Measurements from ENCODE around the gene UCK1. TPM values are rescaled to one million over a fixed set of nuclear protein-coding genes. Genes with fewer than 3 reads are reported as not detected.

The UCK1 gene
- total RNA-seq, 3 donors from 2014 or later: 25.2 to 43.4 (median 27.4) TPM

DNA sequence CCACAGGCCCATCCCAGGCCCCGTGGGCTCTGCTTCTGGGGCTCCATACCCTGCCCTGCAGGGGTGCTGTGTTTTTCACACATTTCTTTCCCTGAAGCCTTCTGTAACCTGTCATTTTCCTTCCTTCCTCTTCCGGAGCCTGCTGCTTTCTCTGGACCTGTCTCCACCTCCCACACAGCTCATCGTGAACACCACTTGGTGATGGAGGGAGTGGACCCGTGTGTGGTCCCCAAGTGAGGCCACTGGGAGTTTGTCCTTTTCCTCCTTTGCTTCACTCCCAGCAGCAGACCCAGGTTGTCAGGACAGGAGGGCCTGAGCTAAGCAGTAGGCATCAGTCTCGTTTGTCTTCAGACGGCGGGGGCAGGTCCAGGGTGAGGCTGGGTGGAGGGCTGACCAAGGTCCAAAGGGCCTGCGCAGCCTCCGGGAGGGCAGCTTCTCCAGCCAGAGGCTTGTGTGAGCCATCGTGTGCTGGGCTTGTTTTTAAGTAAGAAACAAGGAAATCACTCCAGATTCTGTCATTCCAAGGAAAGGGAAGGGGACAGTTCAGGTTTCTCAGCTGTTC lies 34.1 kb downstream of the UCK1 start:
- H3K4me3 ChIP-seq: no peak overlapping the region
- peaks cover 16% of the 10 kb centered on the region for H3K36me3 ChIP-seq (ENCODE audit: low read depth)
- intact Hi-C loops (cut with DNase I, micrococcal nuclease): no loop called here
- TF ChIP-seq, protein P1, sequence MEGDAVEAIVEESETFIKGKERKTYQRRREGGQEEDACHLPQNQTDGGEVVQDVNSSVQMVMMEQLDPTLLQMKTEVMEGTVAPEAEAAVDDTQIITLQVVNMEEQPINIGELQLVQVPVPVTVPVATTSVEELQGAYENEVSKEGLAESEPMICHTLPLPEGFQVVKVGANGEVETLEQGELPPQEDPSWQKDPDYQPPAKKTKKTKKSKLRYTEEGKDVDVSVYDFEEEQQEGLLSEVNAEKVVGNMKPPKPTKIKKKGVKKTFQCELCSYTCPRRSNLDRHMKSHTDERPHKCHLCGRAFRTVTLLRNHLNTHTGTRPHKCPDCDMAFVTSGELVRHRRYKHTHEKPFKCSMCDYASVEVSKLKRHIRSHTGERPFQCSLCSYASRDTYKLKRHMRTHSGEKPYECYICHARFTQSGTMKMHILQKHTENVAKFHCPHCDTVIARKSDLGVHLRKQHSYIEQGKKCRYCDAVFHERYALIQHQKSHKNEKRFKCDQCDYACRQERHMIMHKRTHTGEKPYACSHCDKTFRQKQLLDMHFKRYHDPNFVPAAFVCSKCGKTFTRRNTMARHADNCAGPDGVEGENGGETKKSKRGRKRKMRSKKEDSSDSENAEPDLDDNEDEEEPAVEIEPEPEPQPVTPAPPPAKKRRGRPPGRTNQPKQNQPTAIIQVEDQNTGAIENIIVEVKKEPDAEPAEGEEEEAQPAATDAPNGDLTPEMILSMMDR (IDR thresholded peaks at IDR 0.05): no peak
- H3K9me3 ChIP-seq: no peaks in the 10 kb centered on the region
- H3K4me1 ChIP-seq (ENCODE audit: low read depth): peaks cover 7% of the 10 kb centered on the region
- DNase-seq (peak in 1 of 3 donors; percentile 47), ATAC-seq (peak; percentile 53)

DNA sequence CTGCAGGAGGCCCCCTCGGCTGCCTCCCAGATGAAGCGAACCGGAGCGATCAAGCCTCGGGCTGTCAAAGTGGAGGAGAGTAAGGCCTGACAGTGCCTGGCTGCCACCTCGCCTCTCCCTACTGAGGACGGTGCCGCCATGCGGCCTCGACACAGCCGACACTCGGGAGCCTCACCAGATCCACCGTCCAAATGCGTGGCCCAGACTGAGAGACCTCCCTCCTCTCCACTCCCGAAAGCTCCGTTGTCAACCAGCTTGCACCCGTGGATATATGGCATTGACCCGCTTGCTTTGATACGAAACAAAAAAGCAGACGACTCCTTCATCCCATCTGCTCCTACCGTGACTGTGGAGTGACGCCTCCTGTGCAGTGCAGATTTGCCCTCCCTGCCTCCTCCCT lies 35.3 kb downstream of the UCK1 start:
- intact Hi-C loops (cut with DNase I, micrococcal nuclease): no loop called here
- Histone ChIP-seq H3K4me3 (no peak overlapping the region), H3K36me3 (ENCODE audit: low read depth) (peaks cover 24% of the 10 kb centered on the region), H3K9me3 (no peaks in the 10 kb centered on the region), H3K4me1 (ENCODE audit: low read depth) (no peaks in the 10 kb centered on the region)
- TF ChIP-seq, protein P1 (IDR thresholded peaks at IDR 0.05): no peak
- DNase-seq: no peak
- no peak for ATAC-seq

DNA sequence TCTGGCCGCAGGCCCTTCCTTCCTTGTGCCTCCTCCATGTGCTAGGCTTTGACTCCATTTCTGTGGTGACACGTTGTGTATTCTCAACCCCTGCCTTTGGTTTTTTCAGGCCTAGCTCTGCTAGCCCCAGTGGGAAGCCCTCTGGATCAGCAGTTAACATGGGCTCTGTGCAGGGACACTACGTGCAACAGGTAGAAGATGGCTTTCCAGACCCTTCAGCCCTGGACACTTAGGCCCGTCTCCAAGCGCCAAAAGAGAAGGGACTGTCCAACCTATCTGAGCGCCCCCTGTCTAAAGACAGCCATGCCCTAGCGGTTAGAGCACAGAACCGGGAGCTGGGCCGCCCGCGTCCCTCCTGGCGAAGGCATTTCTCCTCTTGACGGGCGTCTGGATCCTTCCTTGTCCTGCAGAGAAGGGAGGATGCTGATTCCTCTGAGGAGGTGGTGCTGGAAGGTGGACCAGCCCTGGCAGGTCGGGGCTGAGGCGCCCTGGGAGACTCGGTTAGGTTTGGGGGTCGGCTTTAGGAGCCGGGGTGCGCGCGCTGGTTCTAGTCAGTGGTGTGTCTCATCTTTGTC lies 36.7 kb downstream of the UCK1 start:
- intact Hi-C loops (cut with DNase I, micrococcal nuclease): no loop called here

DNA sequence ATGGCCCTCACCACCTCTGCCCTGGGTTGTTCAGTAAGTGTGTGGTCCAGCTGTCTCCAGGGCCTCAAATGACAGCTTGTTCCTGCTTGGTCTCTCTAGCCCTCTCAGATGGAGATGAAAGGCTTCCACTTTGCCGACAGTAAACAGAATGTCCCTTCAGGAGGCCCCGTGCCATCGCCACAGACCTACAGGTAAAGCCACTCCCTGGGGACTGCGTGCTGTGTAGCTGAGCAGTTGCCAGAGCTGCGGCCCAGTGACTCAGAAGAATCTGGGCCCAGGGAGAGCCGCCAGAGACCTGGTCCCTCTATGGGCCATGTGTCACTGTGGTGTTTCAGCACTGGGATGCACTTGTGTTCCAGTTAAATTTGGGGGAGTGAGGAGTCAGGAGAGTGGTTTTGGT lies 39.0 kb downstream of the UCK1 start:
- H3K4me1 ChIP-seq (ENCODE audit: low read depth): no peaks in the 10 kb centered on the region
- peaks cover 30% of the 10 kb centered on the region for H3K36me3 ChIP-seq (ENCODE audit: low read depth)
- DNase-seq: no peak
- intact Hi-C loops (cut with DNase I, micrococcal nuclease): no loop called here
- ATAC-seq: no peak
- H3K4me3 ChIP-seq: no peak overlapping the region
- no peaks in the 10 kb centered on the region for H3K9me3 ChIP-seq
- TF ChIP-seq, protein P1 (IDR thresholded peaks at IDR 0.05): no peak

More for the DNA sequence above, 36.7 kb downstream of the UCK1 start:
- ATAC-seq (no peak), DNase-seq (no peak)
- peaks cover 26% of the 10 kb centered on the region for H3K36me3 ChIP-seq (ENCODE audit: low read depth)
- H3K9me3 ChIP-seq: no peaks in the 10 kb centered on the region
- no peaks in the 10 kb centered on the region for H3K4me1 ChIP-seq (ENCODE audit: low read depth)
- H3K4me3 ChIP-seq: no peak overlapping the region
- TF ChIP-seq, protein P1 (IDR thresholded peaks at IDR 0.05): no peak

DNA sequence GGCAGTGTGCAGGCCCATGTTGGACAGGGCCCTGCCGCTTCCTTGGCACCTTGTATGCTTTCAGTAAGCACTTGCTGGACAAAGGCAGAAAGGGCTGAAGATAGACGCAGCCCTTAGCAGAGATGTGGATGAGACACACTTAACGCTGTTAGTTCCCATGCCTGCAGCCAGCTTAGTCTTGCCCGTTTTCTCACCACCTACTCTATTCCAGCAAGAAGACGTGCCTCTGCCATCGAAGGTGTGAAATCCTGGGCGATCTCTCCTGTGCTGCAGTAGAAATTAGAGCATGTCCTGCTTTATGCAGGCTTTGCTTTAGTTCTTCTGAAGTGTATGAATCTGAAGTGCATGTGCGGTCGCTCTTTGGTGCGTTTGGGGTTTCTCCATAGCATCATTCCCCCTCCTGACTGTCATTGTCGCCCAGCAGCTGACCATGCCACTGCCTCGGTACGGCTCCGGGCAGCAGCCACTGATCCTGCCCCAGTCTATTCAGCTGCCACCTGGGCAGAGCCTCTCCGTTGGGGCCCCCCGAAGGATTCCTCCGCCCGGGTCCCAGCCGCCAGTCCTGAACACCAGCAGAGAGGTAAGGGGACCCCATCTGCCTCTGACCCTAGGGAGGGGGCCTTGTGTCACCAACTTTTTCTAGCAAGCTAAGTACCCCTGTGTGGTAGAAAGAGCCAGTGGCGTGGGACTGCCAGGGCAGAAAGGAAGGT lies 39.9 kb downstream of the UCK1 start:
- peaks cover 30% of the 10 kb centered on the region for H3K36me3 ChIP-seq (ENCODE audit: low read depth)
- intact Hi-C loops (cut with DNase I, micrococcal nuclease): no loop called here

More for the DNA sequence above, 39.9 kb downstream of the UCK1 start:
- Histone ChIP-seq H3K4me1 (ENCODE audit: low read depth) (no peaks in the 10 kb centered on the region), H3K9me3 (no peaks in the 10 kb centered on the region), H3K4me3 (no peak overlapping the region)
- TF ChIP-seq, protein P1 (IDR thresholded peaks at IDR 0.05): no peak
- DNase-seq (no peak), ATAC-seq (no peak)

All from mucosa of descending colon (tissue), 3 donors.